ENCODE data around the gene BEND2. TPM values are rescaled to one million over a fixed set of nuclear protein-coding genes. Genes with fewer than 3 reads are reported as not detected.

BEND2 gene
- total RNA-seq, 1 experiment from 2014 or later = not detected

GRCh38 chrX:18174971-18175370, 45.7 kb downstream of the BEND2 start:
- no peaks in the 10 kb centered on the region for H3K36me3 ChIP-seq (ENCODE audit: low read depth)
- H2AFZ ChIP-seq = no peak overlapping the region
- H3K4me3 ChIP-seq = no peak overlapping the region
- no peaks in the 10 kb centered on the region for H3F3A ChIP-seq (ENCODE audit: insufficient read depth, low read depth)
- no peak overlapping the region for H3K27ac ChIP-seq
- ChIA-PET POLR2A (ENCODE audit: unreplicated experiment) (no interaction called here), CTCF (no interaction called here)
- BruUV-seq (replicated peaks) = no TSS peak
- no peaks in the 10 kb centered on the region for H4K20me1 ChIP-seq (ENCODE audit: insufficient read depth)
- intact Hi-C loops (cut with micrococcal nuclease; ENCODE audit: unreplicated experiment) = no loop called here
- H3K4me2 ChIP-seq = no peak overlapping the region
- H3K27me3 ChIP-seq (ENCODE audit: insufficient read depth, low read depth) = no peaks in the 10 kb centered on the region
- no peaks in the 10 kb centered on the region for H3K9me2 ChIP-seq (ENCODE audit: insufficient read depth)
- TF ChIP-seq, protein P1, sequence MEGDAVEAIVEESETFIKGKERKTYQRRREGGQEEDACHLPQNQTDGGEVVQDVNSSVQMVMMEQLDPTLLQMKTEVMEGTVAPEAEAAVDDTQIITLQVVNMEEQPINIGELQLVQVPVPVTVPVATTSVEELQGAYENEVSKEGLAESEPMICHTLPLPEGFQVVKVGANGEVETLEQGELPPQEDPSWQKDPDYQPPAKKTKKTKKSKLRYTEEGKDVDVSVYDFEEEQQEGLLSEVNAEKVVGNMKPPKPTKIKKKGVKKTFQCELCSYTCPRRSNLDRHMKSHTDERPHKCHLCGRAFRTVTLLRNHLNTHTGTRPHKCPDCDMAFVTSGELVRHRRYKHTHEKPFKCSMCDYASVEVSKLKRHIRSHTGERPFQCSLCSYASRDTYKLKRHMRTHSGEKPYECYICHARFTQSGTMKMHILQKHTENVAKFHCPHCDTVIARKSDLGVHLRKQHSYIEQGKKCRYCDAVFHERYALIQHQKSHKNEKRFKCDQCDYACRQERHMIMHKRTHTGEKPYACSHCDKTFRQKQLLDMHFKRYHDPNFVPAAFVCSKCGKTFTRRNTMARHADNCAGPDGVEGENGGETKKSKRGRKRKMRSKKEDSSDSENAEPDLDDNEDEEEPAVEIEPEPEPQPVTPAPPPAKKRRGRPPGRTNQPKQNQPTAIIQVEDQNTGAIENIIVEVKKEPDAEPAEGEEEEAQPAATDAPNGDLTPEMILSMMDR (conservative IDR thresholded peaks at IDR 0.05) = no peak
- no peak for TF ChIP-seq EZH2 (IDR thresholded peaks at IDR 0.05; ENCODE audit: low read depth)
- no peaks in the 10 kb centered on the region for H3K79me2 ChIP-seq (ENCODE audit: low read depth)
- DNase-seq = no peak
- H3K9me3 ChIP-seq (ENCODE audit: insufficient read depth, low read depth) = no peaks in the 10 kb centered on the region
- H3K4me1 ChIP-seq (replicated peaks; ENCODE audit: insufficient read depth) = no peaks in the 10 kb centered on the region

DNA sequence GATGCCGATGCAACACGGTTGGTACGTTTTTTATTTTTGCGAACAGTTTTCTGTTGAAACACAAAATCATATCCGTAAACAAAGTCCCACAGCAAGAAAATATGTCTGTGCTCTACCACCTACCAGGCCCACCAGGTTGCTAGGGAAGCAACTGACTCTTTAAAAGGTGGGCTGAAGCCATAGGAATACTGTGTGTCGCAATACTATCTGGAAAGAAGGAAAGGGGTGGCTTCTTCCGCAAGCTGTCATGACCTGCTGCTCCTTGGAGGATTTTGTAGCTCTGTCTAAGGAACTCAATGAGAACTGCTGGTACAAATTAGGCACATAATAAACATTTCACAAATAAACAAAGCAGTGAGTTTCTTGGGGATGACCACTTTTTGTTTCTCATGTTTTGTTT, 46.5 kb downstream of the BEND2 start:
- TF ChIP-seq EZH2 (IDR thresholded peaks at IDR 0.05; ENCODE audit: low read depth) = no peak
- TF ChIP-seq, protein P1 (conservative IDR thresholded peaks at IDR 0.05) = no peak
- DNase-seq = no peak

DNA sequence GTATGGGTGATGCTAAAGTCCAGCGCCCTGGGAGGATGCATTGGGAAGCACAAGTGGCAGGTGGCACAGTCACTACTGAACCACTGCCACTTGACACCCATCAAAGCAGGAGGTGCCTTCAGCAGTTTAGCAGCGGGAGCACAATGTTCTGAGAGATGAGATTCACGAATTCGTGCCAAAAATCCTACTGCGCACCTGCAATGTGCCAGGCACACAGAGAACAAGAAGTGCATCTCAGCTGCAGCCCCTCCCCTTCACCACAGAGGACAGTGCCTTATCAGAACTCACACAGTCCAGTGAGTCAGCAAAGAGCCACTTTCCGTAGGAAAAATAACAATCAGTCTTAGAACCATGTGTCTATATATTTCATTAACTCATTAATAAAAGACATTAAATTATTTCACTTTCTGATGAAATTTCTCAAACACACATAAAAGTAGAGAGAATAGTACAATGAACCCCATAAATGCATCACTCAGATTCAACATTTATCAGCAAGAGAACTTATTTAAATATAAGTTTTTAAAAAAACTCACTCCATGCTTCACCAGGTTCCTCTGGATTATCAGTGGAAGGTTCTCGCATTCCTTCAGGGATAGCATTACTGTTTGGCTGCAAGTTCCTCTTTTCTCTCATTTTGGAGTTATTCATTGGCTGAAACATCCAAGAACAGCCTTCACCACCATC, 47.0 kb downstream of the BEND2 start:
- Histone ChIP-seq H2AFZ (no peak overlapping the region), H3F3A (ENCODE audit: insufficient read depth, low read depth) (no peaks in the 10 kb centered on the region), H3K9me2 (ENCODE audit: insufficient read depth) (no peaks in the 10 kb centered on the region), H3K9me3 (ENCODE audit: insufficient read depth, low read depth) (no peaks in the 10 kb centered on the region), H3K27ac (no peak overlapping the region), H3K4me2 (no peak overlapping the region), H4K20me1 (ENCODE audit: insufficient read depth) (no peaks in the 10 kb centered on the region), H3K36me3 (ENCODE audit: low read depth) (no peaks in the 10 kb centered on the region), H3K27me3 (ENCODE audit: insufficient read depth, low read depth) (no peaks in the 10 kb centered on the region), H3K4me1 (replicated peaks; ENCODE audit: insufficient read depth) (no peaks in the 10 kb centered on the region), H3K4me3 (no peak overlapping the region), H3K79me2 (ENCODE audit: low read depth) (no peaks in the 10 kb centered on the region)
- intact Hi-C loops (cut with micrococcal nuclease; ENCODE audit: unreplicated experiment) = no loop called here
- TF ChIP-seq, protein P1 (conservative IDR thresholded peaks at IDR 0.05) = no peak
- TF ChIP-seq EZH2 (IDR thresholded peaks at IDR 0.05; ENCODE audit: low read depth) = no peak
- DNase-seq = no peak
- ChIA-PET CTCF (no interaction called here), POLR2A (ENCODE audit: unreplicated experiment) (no interaction called here)
- BruUV-seq (replicated peaks) = no TSS peak

More for the DNA sequence above, 46.5 kb downstream of the BEND2 start:
- Histone ChIP-seq H3K27me3 (ENCODE audit: insufficient read depth, low read depth) (no peaks in the 10 kb centered on the region), H3K4me2 (no peak overlapping the region), H3K9me2 (ENCODE audit: insufficient read depth) (no peaks in the 10 kb centered on the region), H3K4me3 (no peak overlapping the region), H4K20me1 (ENCODE audit: insufficient read depth) (no peaks in the 10 kb centered on the region), H3F3A (ENCODE audit: insufficient read depth, low read depth) (no peaks in the 10 kb centered on the region), H3K4me1 (replicated peaks; ENCODE audit: insufficient read depth) (no peaks in the 10 kb centered on the region), H2AFZ (no peak overlapping the region), H3K9me3 (ENCODE audit: insufficient read depth, low read depth) (no peaks in the 10 kb centered on the region), H3K36me3 (ENCODE audit: low read depth) (no peaks in the 10 kb centered on the region), H3K27ac (no peak overlapping the region), H3K79me2 (ENCODE audit: low read depth) (no peaks in the 10 kb centered on the region)
- no TSS peak for BruUV-seq (replicated peaks)
- ChIA-PET CTCF (no interaction called here), POLR2A (ENCODE audit: unreplicated experiment) (no interaction called here)
- intact Hi-C loops (cut with micrococcal nuclease; ENCODE audit: unreplicated experiment) = no loop called here

All from PC-9 (cell line).